Peyer's patch (tissue), 4 donors: ENCODE measurements around the gene GPR78.

ENCODE experiments used
- CTCF ChIP-seq, 6 experiments: fragments of 450-650 bp in 4 of 6; fragments of 200-600 bp in 2 of 6; sonication (generic) in 1 of 6; IDR thresholded peaks; one replicate each; pipeline ENCODE4 v1.5.1; 2017 to 2019; ENCODE audit warnings: antibody characterized with exemption in 6 of 6, mild to moderate bottlenecking in 3 of 6, moderate library complexity in 1 of 6
- POLR2A ChIP-seq, 2 donors: fragments of 450-650 bp; IDR thresholded peaks; one replicate each; pipeline ENCODE4 v1.5.1; 2017; ENCODE audit warnings: antibody characterized with exemption in 2 of 2, mild to moderate bottlenecking in 2 of 2, moderate library complexity in 2 of 2

- no peak for TF ChIP-seq POLR2A (IDR thresholded peaks at IDR 0.05)
- TF ChIP-seq CTCF (IDR thresholded peaks at IDR 0.05), result no peak
Measured at GRCh38 chr4:8583655-8584025, 3.4 kb downstream of the GPR78 start.
